SH-SY5Y (cell line): ENCODE data around the gene CACNA1E.

ENCODE experiments used
- GATA2 ChIP-seq: IDR thresholded peaks from 2 replicates; pipeline ENCODE4 v1.6.1; 2011; ENCODE audit warnings: mild to moderate bottlenecking, low read depth, low read length
- GATA3 ChIP-seq: IDR thresholded peaks from 2 replicates; pipeline ENCODE4 v1.6.1; 2011; ENCODE audit warnings: low read depth, mild to moderate bottlenecking, low read length, moderate library complexity

CACNA1E gene

GRCh38 chr1:181522864-181523263, 39.5 kb downstream of the CACNA1E start:
- TF ChIP-seq GATA3 (no peak), GATA2 (no peak)

DNA sequence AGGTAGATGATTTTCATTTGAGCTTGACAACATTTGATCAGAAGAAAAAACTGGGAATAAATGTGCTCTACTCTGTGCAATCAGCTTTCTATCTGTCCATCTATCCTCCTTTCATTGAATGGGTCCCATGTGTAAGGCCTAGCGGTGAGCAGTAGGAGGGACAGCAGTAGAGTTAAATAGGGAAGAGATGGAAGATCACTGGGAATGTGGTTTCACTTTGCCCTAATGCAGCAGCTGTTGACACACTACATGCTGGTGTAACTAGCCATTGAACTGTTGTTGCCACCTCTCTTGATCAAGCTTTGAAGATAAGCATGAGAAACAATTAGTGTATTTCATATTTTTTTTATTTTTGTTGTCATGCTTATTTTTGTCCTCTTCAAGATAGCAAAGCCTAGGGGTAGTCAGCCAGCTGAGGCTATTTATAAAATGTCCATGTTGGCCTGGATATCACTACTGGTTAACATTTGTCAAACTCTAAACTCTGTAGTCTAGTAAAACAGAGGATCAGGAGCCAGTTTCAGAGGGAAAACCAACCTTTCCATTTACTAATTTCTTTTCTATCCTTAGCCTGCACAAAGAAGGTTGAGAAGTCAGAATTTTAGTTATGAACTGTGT, 41.9 kb downstream of the CACNA1E start:
- TF ChIP-seq GATA3 (no peak), GATA2 (no peak)

GRCh38 chr1:181531441-181531840, 48.1 kb downstream of the CACNA1E start:
- no peak for TF ChIP-seq GATA3
- no peak for TF ChIP-seq GATA2

DNA sequence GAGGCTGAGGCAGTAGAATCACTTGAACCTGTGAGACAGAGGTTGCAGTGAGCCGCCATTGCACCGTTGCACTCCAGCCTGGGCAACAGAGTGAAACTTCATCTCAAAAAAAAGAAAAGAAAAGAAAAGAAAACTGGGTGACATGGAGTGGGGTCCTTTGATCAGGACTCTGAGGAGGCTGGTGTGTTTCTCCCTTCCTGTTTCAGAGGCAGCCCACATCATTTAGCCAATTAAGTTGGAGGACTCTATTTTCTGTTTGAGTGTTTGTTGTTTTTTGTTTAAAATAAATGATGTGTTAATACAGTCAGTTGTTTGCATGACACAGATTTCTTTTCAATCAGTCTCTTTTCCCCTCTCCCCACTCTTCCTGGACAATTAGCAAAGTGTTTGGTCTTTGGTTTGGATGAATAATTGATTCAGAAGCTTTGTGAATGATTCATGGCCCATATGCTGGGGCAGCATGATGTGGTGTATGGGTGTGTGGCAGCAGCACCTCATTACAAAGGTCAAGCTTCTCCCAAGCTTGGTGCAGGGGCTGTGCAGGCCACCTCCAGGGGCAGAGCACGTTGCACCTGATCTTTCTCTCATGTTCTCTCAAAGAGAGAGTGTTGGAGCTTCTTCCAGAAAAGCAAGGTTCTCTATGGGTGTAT, 48.8 kb downstream of the CACNA1E start:
- TF ChIP-seq GATA3 (no peak), GATA2 (no peak)

GRCh38 chr1:181538836-181539235, 55.5 kb downstream of the CACNA1E start:
- TF ChIP-seq GATA3 (no peak), GATA2 (no peak)

- TF ChIP-seq GATA3 = no peak
- no peak for TF ChIP-seq GATA2
Measured at GRCh38 chr1:181541458-181541857, 58.1 kb downstream of the CACNA1E start.

DNA sequence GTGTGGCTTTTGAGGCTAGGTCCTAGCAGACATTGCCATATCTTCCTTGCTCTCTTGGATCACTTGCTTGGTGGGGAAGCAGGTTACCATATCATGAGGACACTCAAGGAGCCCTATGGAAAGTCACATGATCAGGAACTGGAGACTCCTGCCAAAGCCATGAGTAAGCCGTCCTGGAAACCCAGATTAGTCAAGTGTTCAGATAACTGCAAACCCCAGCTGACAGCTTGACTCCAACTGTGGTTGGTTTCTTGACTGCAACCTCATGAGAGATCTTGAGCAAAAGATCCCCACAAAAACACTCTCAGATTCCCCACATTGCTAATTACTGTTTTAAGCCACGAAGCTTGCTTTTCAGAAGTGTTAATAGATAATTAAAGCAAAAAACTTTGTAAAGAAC, 58.6 kb downstream of the CACNA1E start:
- no peak for TF ChIP-seq GATA2
- TF ChIP-seq GATA3 = no peak

DNA sequence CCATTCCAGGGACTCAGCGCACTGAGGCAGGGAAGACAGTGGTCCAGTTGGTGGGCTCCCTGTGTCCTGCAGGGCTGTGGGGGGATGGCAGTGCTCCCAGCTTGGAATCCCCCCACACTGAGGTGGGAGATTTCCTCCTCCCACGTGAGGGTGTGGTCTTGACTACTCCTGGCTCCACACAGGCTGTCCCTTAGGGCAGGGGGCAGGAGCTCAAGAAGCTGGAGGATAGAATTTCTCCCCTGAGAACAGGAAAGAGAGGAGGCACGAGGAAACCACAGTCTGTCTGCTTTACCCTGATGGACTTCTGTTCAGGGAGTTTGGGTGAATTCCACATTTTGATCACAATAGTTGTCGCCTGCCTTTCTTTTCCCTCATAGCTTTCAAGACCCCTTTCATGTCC, 62.1 kb downstream of the CACNA1E start:
- no peak for TF ChIP-seq GATA3
- TF ChIP-seq GATA2 = no peak

GRCh38 chr1:181548497-181548896, 65.2 kb downstream of the CACNA1E start:
- TF ChIP-seq GATA2 (no peak), GATA3 (no peak)

- TF ChIP-seq GATA2 = no peak
- TF ChIP-seq GATA3 = no peak
Measured at GRCh38 chr1:181551249-181551648, 67.9 kb downstream of the CACNA1E start.

DNA sequence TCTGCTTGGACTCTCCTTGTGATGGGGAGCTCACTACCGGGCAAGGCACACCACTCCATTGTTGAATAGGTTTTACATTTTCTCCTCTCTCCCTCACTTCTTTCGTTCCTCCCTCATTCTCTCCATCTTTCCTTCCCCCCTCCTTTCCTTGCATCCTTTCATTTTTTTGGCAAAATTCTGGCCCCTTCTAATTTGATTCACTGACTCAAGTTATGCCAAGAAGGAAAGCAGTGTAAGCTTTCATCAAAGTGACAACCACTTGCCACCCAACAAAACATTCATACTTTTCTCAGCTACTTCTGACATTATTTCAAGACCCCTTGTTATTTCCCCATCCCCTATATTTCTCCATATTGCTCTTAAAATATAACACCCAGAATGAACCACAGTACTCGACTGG, 68.4 kb downstream of the CACNA1E start:
- no peak for TF ChIP-seq GATA2
- no peak for TF ChIP-seq GATA3

DNA sequence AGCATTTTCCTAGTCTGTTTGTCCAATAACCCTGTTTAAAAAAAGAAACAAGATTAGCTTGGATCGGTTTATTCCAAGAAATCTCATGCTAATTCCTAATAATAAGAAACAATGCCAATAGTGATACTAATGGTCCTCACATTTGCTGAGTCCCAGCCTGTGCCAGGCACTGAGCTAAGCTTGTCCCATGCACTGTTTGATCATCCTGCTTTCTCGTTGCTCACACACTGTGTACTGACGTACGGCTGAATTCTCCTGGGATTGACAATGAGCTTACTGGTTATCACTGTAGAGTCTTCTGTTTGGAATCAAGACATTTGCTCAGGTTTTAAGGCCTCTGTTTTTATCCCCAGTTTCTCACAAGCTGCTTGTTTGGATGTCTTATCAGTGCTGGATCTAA, 71.1 kb downstream of the CACNA1E start:
- TF ChIP-seq GATA2 = no peak

DNA sequence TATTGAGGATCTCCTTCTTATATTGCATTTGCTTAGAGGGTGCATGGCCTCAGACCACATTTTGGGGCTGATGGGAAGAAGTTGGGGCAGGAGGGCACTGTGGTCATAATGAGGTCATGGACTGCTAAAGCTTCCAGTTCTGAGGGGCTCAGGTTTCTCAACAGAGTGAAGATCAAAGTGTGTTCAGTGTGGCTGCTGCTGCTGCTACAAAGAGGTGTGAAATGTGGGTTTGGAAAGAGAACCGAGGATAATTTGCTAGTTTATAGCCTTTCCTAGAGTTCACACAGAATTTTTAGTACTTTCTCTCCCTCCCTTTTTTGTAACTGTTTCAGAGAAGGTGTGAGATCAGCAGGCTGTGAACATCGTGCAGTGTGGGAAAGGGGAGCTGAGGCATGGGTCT, 73.3 kb downstream of the CACNA1E start:
- TF ChIP-seq GATA2 = no peak
- no peak for TF ChIP-seq GATA3

DNA sequence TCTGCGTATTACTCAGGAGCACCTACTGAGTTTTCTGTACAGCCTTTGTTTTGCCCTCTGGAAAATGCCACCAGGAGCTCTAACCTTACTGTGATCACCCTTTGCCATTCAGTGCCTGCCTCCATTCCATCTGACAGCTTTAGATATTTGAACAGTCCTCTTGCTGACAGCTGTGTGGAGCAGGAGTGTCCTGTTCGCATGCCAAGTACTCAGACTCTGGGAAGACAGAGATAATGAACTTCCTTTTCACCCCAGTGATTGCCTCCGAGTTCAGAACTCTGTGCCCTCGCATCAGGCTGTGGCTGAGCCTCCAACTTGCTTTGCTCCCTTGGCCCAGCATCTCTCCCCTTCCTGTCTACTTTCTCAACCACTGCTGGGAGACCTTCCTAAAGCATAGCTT, 74.0 kb downstream of the CACNA1E start:
- TF ChIP-seq GATA3 (no peak), GATA2 (no peak)

DNA sequence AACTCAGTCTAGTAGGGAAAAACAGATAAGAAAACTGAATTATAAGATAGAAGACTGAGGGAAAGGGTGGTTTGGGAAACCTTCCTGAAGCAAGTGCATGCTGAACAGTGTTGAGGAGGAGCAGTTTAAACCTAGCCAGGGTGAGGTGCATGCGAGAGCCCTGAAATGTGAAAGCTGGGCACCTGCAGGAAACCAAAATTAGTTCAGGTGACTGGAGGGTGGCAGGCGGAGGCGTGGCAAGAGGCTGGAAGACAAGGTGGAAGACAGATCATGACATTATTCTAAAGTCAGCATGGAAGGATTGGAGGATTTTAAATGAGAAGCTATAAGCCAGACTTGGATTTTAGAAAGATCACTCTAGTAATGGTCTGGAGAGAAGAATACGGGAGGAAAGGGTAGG, 75.1 kb downstream of the CACNA1E start:
- TF ChIP-seq GATA3 = no peak

- TF ChIP-seq GATA3 = no peak
- no peak for TF ChIP-seq GATA2
Measured at GRCh38 chr1:181559142-181559541, 75.8 kb downstream of the CACNA1E start.

GRCh38 chr1:181562395-181562794, 79.1 kb downstream of the CACNA1E start:
- no peak for TF ChIP-seq GATA2
- no peak for TF ChIP-seq GATA3
